ENCODE data around the gene ZNF766.

DNA sequence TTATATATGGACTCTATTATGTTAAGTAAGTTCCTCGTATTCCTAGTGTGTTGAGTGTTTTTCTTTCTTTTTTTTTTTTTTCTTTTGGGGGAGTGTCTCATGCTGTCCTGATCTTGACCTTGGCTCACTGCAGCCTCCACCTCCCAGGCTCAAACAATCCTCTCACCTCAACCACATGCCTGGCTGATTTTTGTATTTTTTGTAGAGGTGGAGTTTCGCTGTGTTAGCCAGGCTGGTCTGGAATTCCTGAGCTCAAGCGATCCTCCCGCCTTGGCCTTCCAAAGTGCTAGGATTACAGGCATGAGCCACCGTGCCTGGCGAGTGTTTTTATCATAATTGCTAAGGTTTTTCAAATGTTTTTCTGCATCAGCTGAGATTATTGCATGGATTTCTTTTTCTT, 16.9 kb downstream of the ZNF766 start:
- TF ChIP-seq, protein P1, sequence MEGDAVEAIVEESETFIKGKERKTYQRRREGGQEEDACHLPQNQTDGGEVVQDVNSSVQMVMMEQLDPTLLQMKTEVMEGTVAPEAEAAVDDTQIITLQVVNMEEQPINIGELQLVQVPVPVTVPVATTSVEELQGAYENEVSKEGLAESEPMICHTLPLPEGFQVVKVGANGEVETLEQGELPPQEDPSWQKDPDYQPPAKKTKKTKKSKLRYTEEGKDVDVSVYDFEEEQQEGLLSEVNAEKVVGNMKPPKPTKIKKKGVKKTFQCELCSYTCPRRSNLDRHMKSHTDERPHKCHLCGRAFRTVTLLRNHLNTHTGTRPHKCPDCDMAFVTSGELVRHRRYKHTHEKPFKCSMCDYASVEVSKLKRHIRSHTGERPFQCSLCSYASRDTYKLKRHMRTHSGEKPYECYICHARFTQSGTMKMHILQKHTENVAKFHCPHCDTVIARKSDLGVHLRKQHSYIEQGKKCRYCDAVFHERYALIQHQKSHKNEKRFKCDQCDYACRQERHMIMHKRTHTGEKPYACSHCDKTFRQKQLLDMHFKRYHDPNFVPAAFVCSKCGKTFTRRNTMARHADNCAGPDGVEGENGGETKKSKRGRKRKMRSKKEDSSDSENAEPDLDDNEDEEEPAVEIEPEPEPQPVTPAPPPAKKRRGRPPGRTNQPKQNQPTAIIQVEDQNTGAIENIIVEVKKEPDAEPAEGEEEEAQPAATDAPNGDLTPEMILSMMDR (conservative IDR thresholded peaks at IDR 0.05): no peak
- no peak for TF ChIP-seq ZFX (IDR thresholded peaks at IDR 0.05)
